Sciatic nerve (tissue), 2 donors: ENCODE results near the gene LIMS4. TPM values are rescaled to one million over a fixed set of nuclear protein-coding genes. Genes with fewer than 3 reads are reported as not detected.
"Not testable (repeated sequence)": the region's sequence is repeated elsewhere in the genome, so short reads cannot be mapped to it uniquely, and the experiment has no call there.

Source experiments
- ATAC-seq: fragments of 200-7000 bp; cut with Tn5 transposase; one replicate; pipeline ENCODE4 v1.9.1; 2020; ENCODE audit warnings: mild to moderate bottlenecking, moderate library complexity
- DNase-seq: peaks from one replicate; pipeline ENCODE4 v3.0.0-alpha.2; 2020; ENCODE audit warnings: low spot score
- intact Hi-C: fragments of 100-400 bp; cut with DNase I; formaldehyde crosslinking; loops from one replicate; pipeline ENCODE4 v1.14.2; 2022
- total RNA-seq: library from RNA; stranded (reverse); fragmentation: NEBNext Ultra II Directional; extraction: Animal tissue kit (Norgen Biotek cat#: 25700); gene quantifications from one replicate; pipeline ENCODE4 v1.2.1, GENCODE V29; 2021
- donor health status: DM: no; HTN: no; CAD: no.
- donor health status: DM: no; HTN: no; CAD: no.

Gene LIMS4
- total RNA-seq, 1 donor from 2014 or later, result 2.2 TPM

- intact Hi-C loops, ATAC-seq, DNase-seq: not testable (repeated sequence)
These were observed 16.1 kb downstream of the LIMS4 start for GRCh38 chr2:110456291-110457213.

GRCh38 chr2:110455080-110455670 lies 17.4 kb downstream of the LIMS4 start:
- ATAC-seq, intact Hi-C loops, DNase-seq: not testable (repeated sequence)

- intact Hi-C loops, ATAC-seq, DNase-seq: not testable (repeated sequence)
These were observed 21.7 kb downstream of the LIMS4 start for GRCh38 chr2:110450951-110451350.

- ATAC-seq, result peak; percentile 59
- DNase-seq, intact Hi-C loops: not testable (repeated sequence)
These were observed 23.3 kb downstream of the LIMS4 start for GRCh38 chr2:110449127-110449947.

GRCh38 chr2:110446644-110447043 lies 26.0 kb downstream of the LIMS4 start:
- intact Hi-C loops, DNase-seq: not testable (repeated sequence)
- peak; percentile 80 for ATAC-seq

- ATAC-seq, DNase-seq, intact Hi-C loops: not testable (repeated sequence)
These were observed 29.2 kb downstream of the LIMS4 start for GRCh38 chr2:110443305-110444005.

GRCh38 chr2:110441905-110442304 lies 30.7 kb downstream of the LIMS4 start:
- intact Hi-C loops, ATAC-seq, DNase-seq: not testable (repeated sequence)

GRCh38 chr2:110434565-110434964 lies 38.1 kb downstream of the LIMS4 start:
- intact Hi-C loops, ATAC-seq, DNase-seq: not testable (repeated sequence)

- ATAC-seq, intact Hi-C loops, DNase-seq: not testable (repeated sequence)
These were observed 46.9 kb downstream of the LIMS4 start for GRCh38 chr2:110425725-110426124.

GRCh38 chr2:110424421-110424820 lies 48.2 kb downstream of the LIMS4 start:
- DNase-seq, result peak; percentile 9
- ATAC-seq, intact Hi-C loops: not testable (repeated sequence)

- peak; percentile 63 for ATAC-seq
- intact Hi-C loops, DNase-seq: not testable (repeated sequence)
These were observed 49.0 kb downstream of the LIMS4 start for GRCh38 chr2:110423574-110423962.

GRCh38 chr2:110422852-110423573 lies 49.6 kb downstream of the LIMS4 start:
- intact Hi-C loops, DNase-seq: not testable (repeated sequence)
- ATAC-seq, result peak; percentile 61

GRCh38 chr2:110420641-110421354 lies 51.8 kb downstream of the LIMS4 start:
- DNase-seq, intact Hi-C loops: not testable (repeated sequence)
- ATAC-seq, result peak; percentile 79

GRCh38 chr2:110407142-110407541 lies 65.5 kb downstream of the LIMS4 start:
- ATAC-seq, intact Hi-C loops, DNase-seq: not testable (repeated sequence)

- peak; percentile 93 for ATAC-seq
- intact Hi-C loops, result not testable (repeated sequence)
These were observed 67.6 kb downstream of the LIMS4 start for GRCh38 chr2:110404988-110405387.

GRCh38 chr2:110404246-110404645 lies 68.4 kb downstream of the LIMS4 start:
- DNase-seq, intact Hi-C loops: not testable (repeated sequence)
- ATAC-seq, result peak; percentile 57

More at GRCh38 chr2:110404988-110405387, 67.6 kb downstream of the LIMS4 start:
- DNase-seq, result not testable (repeated sequence)
